ENCODE results near the gene MYBBP1A. TPM values are rescaled to one million over a fixed set of nuclear protein-coding genes. Genes with fewer than 3 reads are reported as not detected.

The MYBBP1A gene
- total RNA-seq, 1 experiment from 2014 or later: 177 TPM

GRCh38 chr17:4522661-4523060 lies 32.5 kb downstream of the MYBBP1A start:
- no peak for DNase-seq (ENCODE audit: low spot score)

GRCh38 chr17:4520894-4521600 lies 34.1 kb downstream of the MYBBP1A start:
- DNase-seq (ENCODE audit: low spot score): peak; percentile 29

GRCh38 chr17:4520060-4520893 lies 34.9 kb downstream of the MYBBP1A start:
- no peak for DNase-seq (ENCODE audit: low spot score)

GRCh38 chr17:4519361-4519788 lies 35.8 kb downstream of the MYBBP1A start:
- no peak for DNase-seq (ENCODE audit: low spot score)

- no peak for DNase-seq (ENCODE audit: low spot score)
Observed at GRCh38 chr17:4518901-4519300, 36.3 kb downstream of the MYBBP1A start.

GRCh38 chr17:4516735-4517134 lies 38.4 kb downstream of the MYBBP1A start:
- DNase-seq (ENCODE audit: low spot score): no peak

- DNase-seq (ENCODE audit: low spot score): no peak
Observed at GRCh38 chr17:4515501-4515900, 39.7 kb downstream of the MYBBP1A start.

- DNase-seq (ENCODE audit: low spot score): no peak
Observed at GRCh38 chr17:4514779-4515178, 40.4 kb downstream of the MYBBP1A start.

GRCh38 chr17:4514206-4514605 lies 41.0 kb downstream of the MYBBP1A start:
- DNase-seq (ENCODE audit: low spot score): peak; percentile 78

- DNase-seq (ENCODE audit: low spot score): no peak
Observed at GRCh38 chr17:4513113-4514032, 41.8 kb downstream of the MYBBP1A start.

- DNase-seq (ENCODE audit: low spot score): no peak
Observed at GRCh38 chr17:4512156-4513112, 42.8 kb downstream of the MYBBP1A start.

GRCh38 chr17:4511199-4511932 lies 43.8 kb downstream of the MYBBP1A start:
- DNase-seq (ENCODE audit: low spot score): no peak

GRCh38 chr17:4510618-4510941 lies 44.6 kb downstream of the MYBBP1A start:
- no peak for DNase-seq (ENCODE audit: low spot score)

GRCh38 chr17:4509923-4510617 lies 45.1 kb downstream of the MYBBP1A start:
- DNase-seq (ENCODE audit: low spot score): no peak

- DNase-seq (ENCODE audit: low spot score): no peak
Observed at GRCh38 chr17:4509401-4509800, 45.8 kb downstream of the MYBBP1A start.

- DNase-seq (ENCODE audit: low spot score): no peak
Observed at GRCh38 chr17:4508207-4508606, 47.0 kb downstream of the MYBBP1A start.

GRCh38 chr17:4507361-4508111 lies 47.6 kb downstream of the MYBBP1A start:
- no peak for DNase-seq (ENCODE audit: low spot score)

- DNase-seq (ENCODE audit: low spot score): no peak
Observed at GRCh38 chr17:4506892-4507291, 48.3 kb downstream of the MYBBP1A start.

Measured in HT-29 (cell line).